ENCODE measurements around the gene MNX1.

- TF ChIP-seq CTCF (IDR thresholded peaks at IDR 0.05) = no peak
- no peak for TF ChIP-seq POLR2A (IDR thresholded peaks at IDR 0.05)
- TF ChIP-seq POLR2AphosphoS5 (IDR thresholded peaks at IDR 0.05) = no peak
- no peak for TF ChIP-seq EP300 (IDR thresholded peaks at IDR 0.05; ENCODE audit: low read depth)
These were observed 47.6 kb downstream of the MNX1 start for GRCh38 chr7:156962897-156963296.
